HS-5 (cell line): ENCODE measurements around the gene KMT2E.
"Not testable (repeated sequence)": the region's sequence is repeated elsewhere in the genome, so short reads cannot be mapped to it uniquely, and the experiment has no call there.

Experiments used
- DNase-seq: peaks from one replicate; pipeline ENCODE4 v3.0.0-alpha.2; 2012; ENCODE audit warnings: low read depth

The KMT2E gene

GRCh38 chr7:105028941-105029340 lies 14.9 kb downstream of the KMT2E start:
- DNase-seq: not testable (repeated sequence)

GRCh38 chr7:105030447-105030846 lies 16.4 kb downstream of the KMT2E start:
- no peak for DNase-seq

DNA sequence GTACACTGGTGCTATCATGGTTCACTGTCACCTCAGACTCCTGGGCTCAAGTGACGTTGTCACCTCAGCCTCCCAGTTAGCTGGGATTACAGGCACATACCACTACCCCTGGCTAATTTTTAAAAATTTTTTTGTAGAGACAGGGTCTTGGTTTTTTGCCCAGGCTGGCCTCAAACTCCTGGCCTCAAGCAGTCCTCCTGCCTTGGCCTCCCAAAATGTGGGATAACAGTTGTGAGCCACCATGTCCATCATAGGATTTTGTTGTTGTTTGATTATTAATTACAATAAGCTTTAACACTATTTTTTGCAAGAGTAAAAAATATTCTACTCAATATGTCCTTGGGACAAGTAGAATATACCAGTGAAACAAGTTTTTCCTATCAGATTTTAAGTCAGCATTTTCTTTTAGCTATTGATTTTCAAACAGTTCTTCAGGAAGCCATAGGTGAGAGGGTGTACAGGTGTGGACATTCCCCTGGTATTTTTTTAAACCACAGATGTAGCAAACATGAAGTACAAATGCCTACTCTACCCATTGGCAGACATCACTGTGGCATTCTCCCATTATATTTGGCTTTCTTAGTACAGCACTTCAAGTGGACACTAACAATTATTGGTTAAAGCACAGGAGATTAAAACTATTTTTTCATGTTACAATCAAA lies 18.7 kb downstream of the KMT2E start:
- DNase-seq: no peak

- no peak for DNase-seq
Observed at GRCh38 chr7:105035349-105035748, 21.3 kb downstream of the KMT2E start.

DNA sequence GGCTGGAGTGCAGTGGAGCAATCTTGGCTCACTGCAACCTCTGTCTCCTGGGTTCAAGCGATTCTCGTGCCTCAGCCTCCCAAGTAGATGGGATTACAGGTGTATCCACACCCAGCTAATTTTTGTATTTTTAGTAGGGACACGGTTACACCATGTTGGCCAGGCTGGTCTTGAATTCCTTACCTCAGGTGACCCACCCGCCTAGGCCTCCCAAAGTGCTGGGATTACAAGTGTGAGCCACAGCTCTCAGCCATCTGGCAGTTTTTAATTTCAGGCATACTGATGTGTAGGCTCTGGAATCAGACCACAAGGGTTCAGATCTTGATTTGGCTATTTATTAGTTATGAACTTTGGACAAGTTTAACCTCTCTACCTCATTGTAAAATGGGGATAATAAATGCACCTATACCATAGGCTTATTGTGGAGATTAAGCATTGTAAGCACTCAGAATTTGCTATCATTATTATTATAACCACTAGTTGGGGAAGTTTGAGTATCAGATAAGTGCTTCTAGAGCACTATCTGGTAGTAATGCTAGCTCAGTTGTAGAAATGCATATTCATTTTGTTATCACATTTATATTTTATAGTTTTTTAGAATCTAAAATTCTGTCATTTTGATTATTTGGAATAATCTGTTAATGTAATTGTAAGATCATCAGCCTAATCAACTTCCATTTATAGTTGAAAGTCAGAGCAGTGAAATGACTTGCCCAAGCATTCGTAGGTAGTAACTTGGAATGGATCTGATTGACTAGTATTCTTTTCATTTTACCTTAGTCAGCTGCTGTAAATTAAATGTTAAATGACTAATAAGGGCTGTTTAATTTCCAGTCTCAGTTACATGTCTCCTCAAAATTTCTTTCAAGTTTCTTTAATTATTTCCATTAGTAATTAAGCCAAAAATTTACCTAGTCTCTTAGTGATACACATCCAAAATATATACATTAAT lies 22.5 kb downstream of the KMT2E start:
- no peak for DNase-seq

- no peak for DNase-seq
Observed at GRCh38 chr7:105037319-105037718, 23.3 kb downstream of the KMT2E start.

DNA sequence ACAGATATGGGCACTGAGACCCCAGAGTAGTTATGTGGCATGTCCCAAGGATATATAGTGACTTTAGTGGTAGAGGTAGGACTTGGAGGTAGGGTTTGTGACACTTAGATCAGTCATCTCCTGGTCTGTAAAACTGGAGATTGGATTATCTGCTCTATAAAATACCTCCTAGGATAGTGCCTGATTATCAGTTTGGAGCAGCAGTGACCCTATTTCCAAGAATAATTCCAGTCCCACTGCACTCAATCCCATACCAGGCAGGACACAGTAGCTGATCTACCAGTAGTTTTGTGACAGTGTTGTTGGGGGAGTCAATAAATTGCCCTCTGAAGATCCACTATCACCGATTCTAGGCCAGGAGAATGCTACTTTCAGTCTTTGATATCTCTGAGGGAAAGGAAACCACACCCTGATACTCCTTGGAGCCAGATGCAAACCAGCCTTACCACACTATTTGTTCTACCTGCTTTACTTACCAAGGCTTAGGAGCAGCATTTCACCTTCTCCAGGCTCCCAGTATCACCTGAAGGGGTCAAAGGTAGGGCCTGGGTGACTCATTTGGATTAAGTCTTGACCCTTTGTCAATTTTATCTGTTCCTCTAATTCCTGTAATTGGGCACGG lies 30.6 kb downstream of the KMT2E start:
- DNase-seq: no peak

- peak; percentile 22 for DNase-seq
Observed at GRCh38 chr7:105046414-105046813, 32.4 kb downstream of the KMT2E start.

- DNase-seq: no peak
Observed at GRCh38 chr7:105047932-105048331, 33.9 kb downstream of the KMT2E start.

DNA sequence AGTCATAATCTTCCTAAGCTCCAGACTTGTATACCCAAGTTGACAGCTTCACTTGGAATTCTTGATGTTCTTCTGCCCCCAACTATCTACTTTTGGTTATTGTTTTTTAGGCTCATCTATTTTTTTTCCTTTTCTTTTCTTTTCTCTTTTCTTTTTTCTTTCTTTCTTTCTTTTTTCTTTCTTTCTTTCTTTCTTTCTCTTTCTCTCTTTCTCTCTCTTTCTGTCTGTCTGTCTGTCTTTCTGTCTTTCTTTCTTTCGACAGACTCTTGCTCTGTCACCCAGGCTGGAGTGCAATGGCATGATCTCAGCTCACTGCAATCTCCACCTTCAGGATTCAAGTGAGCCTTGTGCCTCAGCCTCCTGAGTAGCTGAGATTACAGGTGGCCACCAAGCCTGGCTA lies 36.5 kb downstream of the KMT2E start:
- DNase-seq: no peak

GRCh38 chr7:105050899-105051298 lies 36.9 kb downstream of the KMT2E start:
- not testable (repeated sequence) for DNase-seq

GRCh38 chr7:105055084-105055483 lies 41.1 kb downstream of the KMT2E start:
- DNase-seq: no peak

- DNase-seq: no peak
Observed at GRCh38 chr7:105055621-105056020, 41.6 kb downstream of the KMT2E start.

DNA sequence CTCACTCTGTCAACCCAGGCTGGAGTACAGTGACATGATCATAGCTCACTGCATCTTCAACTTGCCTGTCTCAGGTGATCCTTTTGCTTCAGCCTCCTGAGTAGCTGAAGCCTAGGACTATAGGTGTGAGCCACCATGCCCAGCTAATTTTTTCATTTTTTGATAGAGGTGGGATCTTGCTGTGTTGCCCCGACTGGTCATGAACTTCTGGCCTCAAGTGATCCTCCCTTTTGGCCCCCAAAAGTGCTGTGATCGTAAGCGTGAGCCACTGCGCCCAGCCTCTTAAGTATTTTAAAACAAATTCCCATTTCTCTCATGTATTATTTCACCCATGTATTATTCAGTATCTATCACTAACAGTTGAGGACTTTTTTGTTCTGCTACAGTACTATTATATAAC lies 43.5 kb downstream of the KMT2E start:
- no peak for DNase-seq

DNA sequence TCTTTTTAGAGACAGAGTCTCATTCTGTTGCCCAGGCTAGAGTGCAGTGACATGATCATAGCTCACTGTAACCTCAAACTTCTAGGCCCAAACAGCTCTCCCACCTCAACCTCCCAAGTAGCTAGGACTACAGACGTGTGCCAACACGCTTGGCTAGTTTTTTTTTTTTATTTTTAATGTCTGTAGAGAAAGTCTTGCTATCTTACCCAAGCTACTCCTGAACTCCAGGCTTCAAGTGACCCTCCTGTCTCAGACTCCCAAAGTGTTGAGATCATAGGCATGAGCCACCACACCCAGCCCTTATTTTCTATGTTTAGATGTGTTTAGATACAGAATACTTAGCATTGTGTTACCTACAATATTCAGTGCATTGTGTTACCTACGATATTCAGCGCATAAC lies 46.4 kb downstream of the KMT2E start:
- no peak for DNase-seq

- no peak for DNase-seq
Observed at GRCh38 chr7:105060923-105061322, 46.9 kb downstream of the KMT2E start.

DNA sequence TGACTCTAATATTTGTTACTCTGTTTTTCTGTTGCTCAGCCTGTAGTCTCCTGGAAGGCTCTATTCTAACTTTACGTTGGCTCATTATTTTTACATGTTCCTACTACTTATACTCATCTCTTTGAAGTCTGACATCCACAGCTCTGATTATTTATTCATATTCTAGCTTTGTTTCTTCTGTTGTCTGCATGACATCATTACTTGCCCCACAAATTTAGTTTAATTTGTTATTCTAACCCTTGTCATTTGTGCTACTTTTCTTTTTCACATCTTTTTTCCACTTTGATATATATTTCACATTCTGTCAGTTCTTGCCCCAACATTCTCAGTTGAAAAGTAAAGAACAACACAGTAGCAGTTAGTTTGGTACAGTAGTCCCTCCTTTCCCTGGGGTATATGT lies 51.1 kb downstream of the KMT2E start:
- no peak for DNase-seq

GRCh38 chr7:105067691-105068090 lies 53.7 kb downstream of the KMT2E start:
- no peak for DNase-seq

GRCh38 chr7:105068886-105069285 lies 54.9 kb downstream of the KMT2E start:
- no peak for DNase-seq

GRCh38 chr7:105073143-105073542 lies 59.1 kb downstream of the KMT2E start:
- DNase-seq: no peak

- DNase-seq: no peak
Observed at GRCh38 chr7:105079348-105079747, 65.3 kb downstream of the KMT2E start.

DNA sequence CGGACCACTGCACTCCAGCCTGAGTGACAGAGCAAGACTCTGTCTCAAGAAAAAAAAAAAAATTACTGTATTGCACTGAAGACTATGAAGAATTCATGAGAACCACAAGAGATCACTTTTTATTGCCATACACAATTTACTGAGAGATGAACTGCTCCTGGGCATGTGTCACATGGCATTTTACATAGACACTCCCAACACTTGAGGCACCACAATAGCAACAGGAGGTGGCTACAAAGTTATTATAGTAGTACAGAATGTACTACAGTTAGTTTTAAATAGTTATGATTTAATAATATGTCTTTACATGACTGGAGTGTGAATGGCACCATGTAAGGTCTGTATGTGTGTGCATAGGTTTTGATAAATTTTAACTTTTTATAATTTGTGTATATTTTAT lies 70.6 kb downstream of the KMT2E start:
- DNase-seq: no peak

DNA sequence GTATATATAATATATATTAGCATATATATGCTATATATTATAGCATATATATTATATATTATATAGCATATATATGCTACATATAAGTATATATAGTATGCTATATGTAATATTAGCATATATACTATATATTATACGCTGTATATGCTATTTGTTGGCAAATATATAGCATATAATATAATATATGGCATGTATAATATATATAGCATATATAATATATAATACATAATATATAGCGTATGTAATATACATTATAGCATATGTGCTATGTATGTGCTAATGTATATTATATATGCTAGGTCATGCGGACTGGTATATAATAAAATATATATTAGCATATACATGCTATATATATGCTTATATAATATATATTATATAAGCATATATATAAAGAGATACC lies 72.8 kb downstream of the KMT2E start:
- DNase-seq: no peak
